NCI-H146 (cell line): ENCODE results near the gene SHANK2.

Experiments used
- DNase-seq: peaks from one replicate; lab custom pipeline; 2025; lab: John Stamatoyannopoulos, UW

Gene SHANK2

DNA sequence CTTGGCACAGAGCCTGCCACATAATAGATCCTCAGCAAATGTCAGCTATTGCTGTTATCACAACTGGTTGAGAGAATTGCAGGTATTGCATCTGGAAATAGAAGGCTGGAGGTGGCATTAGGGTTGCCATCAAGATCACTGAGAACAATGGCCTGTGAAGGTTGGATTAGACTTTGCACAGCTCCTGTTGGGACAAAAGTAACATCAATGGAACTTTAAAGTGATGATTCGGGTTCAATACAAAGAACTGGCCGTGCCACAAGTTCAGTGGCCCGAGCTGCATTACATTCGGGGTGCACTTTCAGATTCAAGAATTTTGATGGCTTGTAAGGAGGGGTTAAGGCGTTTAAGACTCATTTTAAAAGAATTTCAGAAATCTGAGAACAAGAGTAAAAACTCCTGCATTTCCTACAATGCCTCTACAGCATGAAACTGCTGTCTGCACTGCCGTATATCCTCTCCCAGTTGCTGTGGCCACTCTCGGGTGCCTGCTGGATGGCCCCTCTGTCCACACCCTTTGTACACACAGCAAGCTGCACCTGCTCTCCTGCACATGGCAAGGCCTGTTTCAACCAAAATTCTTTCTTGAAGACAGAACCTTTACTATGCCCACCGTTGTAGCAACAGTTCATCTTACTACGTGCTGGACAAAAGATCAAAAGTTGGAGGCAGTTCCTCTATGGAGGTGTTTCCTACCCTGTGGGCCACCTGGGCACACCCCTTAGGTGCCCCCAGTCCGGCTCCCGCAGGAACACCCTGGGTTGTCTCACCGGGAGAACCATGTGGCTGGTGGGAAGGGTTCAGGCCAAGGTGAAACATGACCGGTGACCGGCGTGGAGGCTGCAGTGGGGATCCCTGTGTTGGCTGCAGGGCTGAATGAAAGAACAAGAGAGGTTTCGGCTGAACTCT lies 17.5 kb upstream of the SHANK2 start:
- no peak for DNase-seq

DNA sequence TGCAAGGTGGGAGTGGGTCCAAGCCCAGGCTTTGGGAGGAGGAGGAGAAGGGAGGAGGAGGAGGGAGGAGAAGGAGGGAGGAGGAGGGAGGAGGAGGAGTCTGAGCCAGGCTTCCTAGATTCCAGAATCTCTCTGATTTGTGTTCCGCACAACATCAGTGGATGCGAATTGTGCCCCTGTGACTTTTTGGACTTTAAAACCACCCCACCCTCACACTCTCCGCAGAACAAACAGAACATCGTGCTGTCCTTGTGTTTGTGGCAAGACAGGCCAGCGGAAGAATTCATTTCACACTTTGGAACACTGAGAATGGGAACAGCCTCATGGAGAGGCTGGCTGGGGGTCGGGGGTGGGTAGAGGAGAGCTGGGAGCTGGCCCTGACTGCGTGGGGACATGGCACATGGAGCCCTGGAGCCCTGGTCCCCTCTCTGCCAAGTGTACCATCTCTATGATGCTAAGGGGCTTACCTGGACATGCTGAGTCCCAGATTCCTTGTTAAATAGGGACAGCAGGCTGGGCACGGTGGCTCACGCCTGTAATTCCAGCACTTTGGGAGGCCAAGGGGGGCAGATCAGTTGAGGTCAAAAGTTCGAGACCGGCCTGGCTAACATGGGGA lies 16.4 kb upstream of the SHANK2 start:
- DNase-seq, result no peak

DNA sequence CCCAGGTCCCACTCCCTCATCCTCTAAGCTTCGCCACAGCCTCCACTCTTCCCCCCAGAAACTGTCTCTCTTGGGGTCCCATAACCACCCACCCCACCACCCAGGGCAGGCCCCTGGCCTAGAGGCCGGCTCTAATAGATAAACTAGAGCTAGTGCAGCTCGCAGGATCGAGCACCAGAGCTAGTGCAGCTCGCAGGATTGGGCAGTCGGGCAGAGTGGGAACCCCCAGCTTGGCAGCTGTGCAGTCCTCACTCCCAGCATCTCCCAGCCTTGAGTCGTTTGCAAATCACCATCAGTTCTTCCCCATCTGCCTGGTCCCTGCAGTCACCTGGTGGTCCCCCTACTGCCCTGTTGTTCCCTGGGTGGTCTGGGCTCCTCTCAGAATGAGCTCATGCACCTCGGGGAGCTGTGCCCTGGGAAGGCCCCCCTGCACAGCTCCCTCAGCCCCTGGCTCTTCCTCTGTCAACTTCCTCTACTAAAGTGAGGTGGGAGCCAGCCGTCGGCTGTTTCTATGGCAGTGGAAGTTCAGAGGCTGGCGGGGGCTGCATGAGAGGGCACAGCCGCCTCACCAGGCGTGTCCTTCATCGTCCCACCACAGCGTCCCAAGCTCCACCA lies 15.5 kb upstream of the SHANK2 start:
- no peak for DNase-seq

DNA sequence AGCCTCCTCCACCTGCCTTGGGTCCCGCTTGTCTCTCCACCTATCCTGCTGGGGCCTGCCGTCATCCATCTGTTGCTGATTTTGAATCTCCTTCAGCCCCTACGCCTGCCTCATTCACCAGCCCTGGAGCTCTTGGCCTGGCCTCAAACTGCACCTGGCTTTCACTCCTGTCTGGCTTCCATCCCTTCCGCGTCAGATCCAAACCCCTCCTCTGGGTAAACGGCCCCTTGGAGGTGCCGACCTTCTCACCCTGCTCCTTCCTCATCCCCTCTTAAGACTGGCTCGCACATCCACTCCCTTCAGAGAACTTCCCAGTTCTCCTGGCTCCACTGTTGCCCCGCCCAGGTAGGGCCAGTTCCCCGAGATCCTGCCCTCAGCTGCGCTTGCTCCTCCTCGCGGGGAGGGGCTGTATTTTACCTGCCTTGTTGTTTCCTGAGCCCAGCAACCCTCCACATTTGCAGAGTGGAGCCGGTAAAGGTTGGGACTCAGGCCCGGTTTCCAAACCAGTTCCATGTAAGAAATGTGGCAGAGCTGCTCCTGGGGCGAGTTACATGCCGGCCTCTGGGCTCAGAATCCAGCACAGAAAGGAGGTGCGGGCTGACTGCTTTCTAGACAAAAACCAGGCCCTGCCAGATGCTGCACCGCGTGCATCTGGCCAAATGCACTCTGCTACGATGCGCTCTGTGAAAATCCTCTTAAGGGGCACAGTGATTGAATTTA lies 13.9 kb upstream of the SHANK2 start:
- no peak for DNase-seq

DNA sequence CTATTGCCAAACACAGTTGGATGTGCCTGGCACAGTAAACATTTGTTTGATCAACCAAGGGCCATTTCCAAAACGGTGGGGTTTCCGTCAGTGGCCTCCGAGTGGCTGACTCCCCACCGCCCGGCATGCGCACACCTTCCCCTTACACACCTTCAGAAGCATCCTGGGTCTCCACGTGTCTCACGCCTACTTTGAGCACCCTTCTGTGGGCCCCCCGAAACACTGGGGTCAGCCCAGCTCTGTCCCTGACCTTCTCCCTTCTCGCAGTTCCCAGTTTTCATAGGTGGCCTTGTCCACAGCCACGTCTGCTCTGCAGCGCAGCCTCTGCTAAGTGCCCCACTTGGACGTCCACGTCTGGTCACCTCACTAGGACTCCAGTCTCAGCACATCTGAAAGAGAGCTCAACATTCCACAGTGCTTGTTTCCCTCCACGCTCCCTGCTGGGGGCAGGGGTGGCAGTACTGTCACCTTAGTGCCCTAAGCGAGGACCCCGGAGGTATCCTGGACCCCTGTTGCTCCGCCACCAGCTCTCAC lies 13.2 kb upstream of the SHANK2 start:
- DNase-seq, result no peak

DNA sequence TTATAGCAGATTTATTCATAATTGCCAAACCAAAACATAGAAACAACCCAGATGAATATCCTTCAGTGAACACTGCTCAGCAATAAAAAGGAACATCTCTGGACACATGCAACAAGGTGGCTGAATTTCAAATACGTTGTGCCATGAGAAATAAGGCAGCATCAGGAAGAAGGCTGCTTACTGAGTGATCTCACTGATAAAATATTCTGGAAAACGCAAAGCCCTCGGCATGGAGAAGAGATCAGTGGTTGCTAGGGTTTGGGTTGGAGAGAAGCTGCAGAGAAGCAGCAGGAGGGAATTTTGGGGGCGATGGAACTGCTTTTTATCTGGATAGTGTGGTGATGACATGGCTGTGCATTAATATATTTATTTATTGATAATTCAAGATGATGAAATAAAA lies 11.0 kb upstream of the SHANK2 start:
- DNase-seq, result no peak

DNA sequence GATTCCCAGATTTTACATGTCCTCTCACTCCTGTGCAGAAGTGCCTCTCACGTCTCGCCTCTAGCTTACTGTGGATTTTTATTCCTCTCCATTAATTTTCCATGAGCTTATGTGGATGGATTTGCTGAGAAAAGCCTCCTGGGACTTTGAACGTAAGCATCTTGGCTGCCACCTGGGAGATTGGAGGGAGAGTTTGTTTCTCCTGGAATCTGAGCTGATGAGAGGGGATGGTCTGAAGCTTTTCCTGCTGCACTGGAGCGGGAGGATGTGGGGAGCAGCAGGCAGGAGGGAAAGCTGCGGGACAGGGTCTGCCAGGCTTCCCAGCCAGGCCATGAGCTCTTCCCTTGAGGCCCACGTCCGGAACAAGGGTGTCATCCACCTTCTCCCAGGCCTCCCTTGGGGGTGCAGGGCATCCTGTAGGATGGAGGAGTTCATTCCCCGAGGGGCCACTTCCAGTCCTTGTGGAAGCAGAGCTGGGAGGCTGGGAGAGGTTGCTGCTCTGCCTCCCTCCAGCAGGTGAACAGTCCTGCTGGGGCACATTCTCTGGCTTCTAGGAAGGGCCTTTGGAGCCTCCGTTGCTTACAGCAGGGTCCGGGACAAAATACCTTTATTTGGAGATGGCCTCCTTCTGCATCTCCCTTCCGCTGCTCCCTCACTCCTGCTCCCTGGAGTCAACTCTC lies 3.6 kb upstream of the SHANK2 start:
- no peak for DNase-seq

DNA sequence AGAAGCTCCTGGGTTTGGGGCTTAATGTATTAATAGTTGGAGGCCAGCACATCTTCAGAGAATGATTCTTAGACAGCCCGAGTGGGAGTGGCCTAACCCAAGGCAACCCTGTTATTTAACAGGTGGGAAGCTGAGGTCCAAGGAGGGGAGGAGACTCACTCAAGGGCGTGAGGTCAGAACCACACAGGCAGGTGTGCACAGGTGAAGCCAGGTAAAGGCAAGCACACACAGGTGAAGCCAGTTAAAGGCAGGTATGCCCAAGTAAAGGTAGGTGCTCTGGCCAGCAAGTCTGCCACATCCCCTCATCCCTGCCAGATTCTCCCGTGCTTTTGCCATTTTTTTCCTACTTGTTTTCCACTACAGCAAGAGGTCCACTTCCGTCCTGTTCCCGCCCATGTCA lies 2.9 kb upstream of the SHANK2 start:
- DNase-seq, result peak; percentile 15

DNA sequence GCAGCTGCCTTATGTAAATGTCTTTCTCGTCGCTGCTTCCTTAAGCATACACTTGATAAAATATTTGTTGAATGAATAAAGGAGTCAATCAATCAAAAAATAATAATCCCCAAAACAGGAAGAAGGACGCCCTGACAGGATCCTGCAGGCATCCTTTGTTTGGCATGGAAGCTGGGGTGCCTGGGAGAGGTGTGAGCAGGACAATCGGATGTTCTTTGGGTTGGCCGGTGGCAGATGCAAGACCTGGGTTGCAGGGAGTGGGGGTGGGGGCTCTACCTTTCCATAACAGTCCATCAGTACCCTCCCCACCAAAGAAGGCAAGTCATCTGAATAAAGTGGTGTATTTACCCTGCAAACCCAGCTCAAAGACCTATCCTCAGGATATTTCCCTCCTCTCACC lies 1.4 kb upstream of the SHANK2 start:
- no peak for DNase-seq

DNA sequence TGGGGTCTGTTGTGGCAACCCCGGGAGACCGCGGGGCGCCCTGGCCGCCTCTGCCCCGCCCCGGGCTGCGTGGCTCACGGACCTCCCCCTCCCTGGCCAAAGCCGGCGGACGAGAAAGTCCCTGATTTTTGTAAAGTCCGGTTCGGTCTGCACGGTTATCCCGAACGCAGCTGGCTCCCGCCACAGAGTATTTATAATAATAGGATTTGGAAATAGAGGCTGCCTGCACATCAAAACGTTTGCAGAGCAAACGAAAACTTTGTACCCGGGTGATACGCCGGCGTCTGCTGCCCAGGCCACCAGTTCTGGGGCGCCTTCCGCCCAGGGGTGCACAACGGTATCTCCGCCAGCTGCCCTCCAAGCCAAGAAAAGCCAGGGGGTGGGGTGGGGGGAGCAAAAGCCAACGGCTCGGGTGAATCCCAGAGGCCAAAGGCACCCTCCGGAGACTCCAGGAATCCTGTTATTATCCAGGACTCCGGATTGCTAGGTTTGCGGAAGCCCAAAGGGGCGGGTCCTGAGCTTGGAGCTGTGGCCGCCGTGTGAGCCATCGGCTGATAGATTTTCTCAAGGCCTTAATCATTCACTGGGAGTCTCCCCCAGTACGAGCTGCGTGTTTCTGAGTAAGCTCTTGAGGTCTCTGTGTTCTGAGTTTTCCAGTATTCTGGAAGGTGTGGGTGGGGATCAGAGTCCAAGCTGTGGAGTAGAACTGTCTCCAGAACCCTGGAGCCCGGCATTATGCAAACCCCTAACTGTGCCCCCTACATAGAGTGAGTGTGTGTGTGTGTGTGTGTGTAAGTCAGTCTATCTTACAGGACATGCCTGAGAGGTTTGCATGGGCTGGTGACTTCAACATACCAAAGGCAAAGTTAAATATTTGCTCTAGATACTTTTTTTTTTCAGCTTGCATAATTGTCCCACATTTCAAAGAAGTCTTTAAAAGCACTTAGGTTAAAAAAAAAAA lies 673 bp upstream of the SHANK2 start:
- no peak for DNase-seq

DNA sequence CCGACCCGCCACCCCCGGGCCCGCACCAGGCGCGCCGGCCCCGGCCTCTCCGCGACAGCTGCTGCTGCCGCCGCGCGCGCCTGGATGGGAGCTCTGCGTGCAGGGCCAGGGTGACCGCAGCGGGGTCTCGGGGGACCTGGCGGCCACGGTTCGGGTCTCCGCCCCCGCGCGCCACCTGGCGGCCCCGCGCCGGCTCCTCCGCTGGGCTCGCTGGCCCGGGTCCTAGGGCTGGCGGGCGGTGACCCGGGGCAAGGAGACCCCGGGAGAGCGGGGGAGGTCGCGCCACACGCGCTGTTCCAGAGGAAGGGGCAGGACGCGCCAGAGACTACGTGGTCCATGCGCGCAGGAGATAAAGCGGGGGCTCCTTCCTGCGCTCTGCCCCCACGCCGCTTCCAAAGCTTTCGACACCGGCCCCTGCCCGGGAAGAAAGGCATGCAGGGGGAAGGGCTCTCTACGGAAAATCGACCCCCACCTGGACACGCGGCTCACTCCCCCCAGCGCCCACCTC lies 562 bp downstream of the SHANK2 start:
- peak; percentile 30 for DNase-seq

DNA sequence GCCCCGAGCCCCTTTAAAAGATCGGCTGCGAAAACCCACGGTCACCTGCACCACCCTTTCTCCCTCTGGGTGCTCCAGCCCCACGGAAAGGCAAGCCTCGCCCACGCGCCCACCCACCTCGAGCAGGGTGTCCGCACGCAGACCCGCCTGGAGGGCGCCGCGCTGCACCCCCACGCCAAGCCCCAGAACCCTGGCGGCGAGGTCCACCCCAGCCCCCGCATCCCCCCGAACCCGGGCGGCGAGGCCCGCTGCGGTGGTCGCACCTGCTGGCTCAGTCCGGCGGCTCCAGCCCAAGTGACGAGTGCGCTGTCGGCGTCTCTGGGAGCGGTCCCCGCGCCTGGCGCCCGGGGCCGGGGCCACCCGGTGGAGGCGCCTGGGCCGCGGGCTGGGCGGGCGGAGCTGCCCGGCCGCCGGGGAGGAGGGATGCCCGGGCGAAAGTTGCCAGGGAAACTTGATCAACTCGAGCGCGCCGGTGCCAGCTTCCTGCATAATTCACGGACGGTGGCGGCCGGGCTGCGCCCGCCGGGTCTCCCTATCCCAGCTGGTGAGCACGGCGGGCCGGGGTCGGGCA lies 1.1 kb downstream of the SHANK2 start:
- DNase-seq, result no peak

DNA sequence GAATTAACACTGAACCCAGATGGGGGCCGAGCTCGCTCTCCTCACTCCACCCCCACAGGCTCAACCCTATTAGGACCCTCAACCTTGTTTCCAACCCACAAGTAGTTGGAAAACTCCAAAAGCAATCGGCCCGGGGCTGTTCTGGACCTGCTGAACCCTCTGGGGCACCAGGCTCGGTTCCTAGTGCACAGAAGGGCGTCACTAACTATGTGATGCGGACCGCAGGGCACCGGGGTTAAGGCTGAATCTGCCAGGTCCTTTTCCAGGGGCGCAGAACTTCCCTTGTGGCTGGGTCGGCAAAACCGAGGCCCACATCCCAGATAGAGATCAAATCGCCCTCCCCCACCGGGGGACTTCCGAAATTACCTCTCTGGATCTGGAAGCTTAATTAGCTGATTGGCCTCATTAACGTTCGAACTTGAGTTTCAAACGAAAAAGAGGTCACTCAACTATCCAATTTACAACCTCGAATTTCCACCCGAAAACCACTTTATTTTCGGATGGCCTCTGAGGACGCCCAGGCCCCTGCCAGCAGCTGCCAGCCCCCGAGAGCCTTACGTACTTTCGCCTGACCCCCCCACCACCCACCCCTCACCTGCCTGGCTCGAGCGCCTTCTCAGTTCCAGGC lies 1.7 kb downstream of the SHANK2 start:
- no peak for DNase-seq

DNA sequence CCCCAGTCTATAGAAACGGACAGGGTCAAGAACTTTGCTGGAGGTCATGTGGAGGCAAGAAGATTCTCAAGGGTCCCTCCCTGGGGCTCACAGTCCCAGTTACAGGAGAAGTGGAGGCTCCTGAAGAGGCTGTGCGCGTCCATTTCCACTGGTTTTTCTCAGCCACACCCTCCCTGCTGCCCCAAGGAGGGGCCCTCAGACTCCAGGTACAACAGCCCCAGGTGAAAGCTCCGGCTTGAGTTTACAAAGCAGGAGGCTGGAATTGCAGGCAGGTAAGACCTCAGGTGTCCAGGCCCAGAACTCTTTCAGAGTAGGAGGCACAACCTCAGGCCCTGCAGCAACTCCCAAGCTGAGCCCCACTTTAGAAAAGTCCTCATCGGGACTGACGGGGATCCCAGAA lies 3.1 kb downstream of the SHANK2 start:
- DNase-seq, result no peak

DNA sequence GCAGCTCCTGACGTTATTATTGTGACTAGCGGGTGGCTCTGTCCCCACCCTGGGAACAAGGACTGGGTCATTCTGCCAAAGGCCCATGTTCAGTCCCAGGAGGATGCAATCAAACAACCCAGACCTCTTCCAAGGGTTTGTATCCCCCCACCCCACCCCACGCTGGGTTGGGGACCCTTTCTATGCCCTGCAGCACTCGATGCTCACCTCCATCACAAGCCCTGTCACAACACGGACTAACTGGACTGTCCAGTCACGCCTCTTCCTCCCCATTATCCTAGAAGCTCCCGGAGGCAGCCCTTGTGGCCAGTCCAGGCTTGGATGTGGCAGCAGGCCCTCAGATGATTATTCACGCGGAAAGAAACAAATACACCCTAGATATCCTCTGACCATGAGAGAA lies 3.7 kb downstream of the SHANK2 start:
- no peak for DNase-seq

DNA sequence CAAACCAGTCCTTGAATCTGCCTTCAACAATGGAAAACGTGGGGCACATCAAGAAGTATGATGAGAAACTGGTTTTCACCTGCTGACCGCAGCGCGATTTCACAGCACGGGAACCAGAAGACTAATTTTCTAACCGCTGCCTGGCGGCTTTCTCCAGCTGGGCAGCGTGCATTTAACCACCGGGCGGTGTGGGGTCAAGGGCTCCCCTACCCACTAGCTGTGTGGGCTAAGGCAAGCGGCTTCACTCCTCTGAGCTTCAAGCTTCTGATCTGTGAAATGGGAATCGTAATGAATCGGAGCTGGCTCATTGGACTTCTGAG lies 4.2 kb downstream of the SHANK2 start:
- DNase-seq, result no peak

DNA sequence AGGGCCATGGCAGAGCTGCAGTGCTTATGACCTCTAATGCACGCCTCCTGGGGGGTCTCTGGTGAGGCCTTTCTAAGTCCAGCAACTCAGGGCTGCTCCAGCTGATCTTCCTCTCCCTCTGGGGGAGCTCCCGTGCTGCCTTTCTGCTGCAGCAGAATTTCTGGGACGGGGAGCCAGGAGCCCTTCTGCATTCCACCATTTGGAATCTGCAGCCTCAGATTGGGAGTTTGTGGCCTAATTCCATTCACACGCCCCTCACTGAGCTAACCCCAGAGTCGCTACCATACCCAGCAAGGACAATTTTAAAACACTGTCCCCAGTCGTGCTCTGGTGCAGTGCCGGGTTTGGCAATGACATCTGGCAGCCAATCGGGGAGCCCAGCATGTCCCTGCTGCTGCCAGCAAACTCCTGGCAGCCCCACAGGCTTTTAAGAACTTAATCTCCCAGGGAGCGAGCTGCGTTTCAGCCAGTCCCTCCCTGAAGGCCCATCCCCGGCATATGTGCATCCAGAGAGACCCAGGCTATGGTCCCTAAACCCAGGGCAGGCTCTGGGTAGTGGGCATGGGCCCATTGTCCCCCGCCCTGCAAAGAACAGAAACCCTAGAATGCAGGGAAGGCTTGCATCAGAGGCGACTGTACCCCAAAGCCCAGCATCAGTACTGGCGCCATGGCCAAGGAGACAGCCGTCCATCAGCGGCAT lies 4.7 kb downstream of the SHANK2 start:
- no peak for DNase-seq

DNA sequence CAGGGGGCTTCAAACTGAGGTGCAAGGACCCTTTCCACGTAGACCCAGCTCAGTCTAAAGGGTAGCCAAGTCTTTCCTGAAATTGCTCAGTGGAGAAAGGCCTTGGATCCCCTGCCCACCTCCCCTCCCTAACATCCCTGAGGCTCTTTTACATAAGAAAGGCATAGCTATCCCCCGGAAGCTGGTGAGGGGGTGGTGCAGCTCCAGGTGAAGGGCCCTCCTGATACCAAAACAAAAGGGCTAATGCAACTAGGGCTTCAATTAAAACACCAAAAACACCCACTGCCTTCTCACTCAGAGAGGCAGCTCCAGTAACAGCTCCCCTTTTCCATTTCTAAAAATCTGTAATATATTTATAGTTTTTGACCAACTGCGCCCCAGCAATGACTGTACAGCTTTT lies 5.8 kb downstream of the SHANK2 start:
- peak; percentile 17 for DNase-seq
